ENCODE measurements around the gene MICU2. TPM values are rescaled to one million over a fixed set of nuclear protein-coding genes. Genes with fewer than 3 reads are reported as not detected.

Gene MICU2
- total and polyA plus RNA-seq, 4 donors = 27.5 to 31.9 (median 30.2) TPM

DNA sequence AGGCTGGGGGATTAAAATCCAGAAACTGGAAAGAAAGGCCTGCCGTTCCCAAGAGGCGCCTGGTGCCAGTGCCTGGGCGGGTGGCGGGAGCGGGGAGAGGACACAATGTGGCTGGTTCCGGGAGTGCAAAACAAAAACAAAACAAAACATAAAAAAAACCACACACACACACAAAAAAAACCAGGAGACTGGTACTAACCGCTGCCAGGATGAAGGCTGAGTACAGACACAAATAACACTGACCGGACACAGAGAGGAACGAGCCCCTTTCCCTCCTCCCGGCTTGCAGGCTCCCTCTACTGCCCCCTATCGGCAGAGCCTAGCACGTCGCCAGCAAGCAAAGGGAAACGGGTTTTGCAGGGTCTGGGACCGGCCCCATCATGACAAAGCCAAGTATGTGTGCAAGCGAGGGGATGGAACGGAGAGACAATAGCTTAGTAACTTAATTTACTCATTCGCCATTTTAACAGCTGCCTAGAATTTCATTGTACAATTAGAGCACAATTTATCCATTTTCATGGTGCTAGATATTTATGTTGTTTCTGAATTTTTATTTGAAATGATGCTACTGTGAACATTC lies 127.0 kb downstream of the MICU2 start:
- ATAC-seq (ENCODE audit: low FRiP score) (peak; percentile 91), DNase-seq (peak; percentile 88 to 91)
- Histone ChIP-seq H3K4me1 (ENCODE audit: control insufficient read depth in 1 of 2, insufficient read depth in 2 of 2, low read length in 2 of 2) (no peaks in the 10 kb centered on the region), H3K27ac (ENCODE audit: low read depth in 1 of 2, low read length in 2 of 2) (no peak overlapping the region), H3K4me3 (ENCODE audit: low read length in 2 of 2) (peak overlapping the region; percentile 2 to 11), H3K36me3 (ENCODE audit: control insufficient read depth in 1 of 2, insufficient read depth in 2 of 2, low read length in 1 of 2) (no peaks in the 10 kb centered on the region), H3K27me3 (ENCODE audit: control insufficient read depth in 1 of 2, insufficient read depth in 2 of 2, low read length in 1 of 2) (no peaks in the 10 kb centered on the region), H3K9me3 (ENCODE audit: control insufficient read depth, low read length) (no peaks in the 10 kb centered on the region)
- 3% methylated on average over 18 of the region's 18 CpGs for WGBS, 2 donors
- intact Hi-C loops (cut with DNase I) = loop anchor here (5.0 kb wide), 3 partner anchors 180 to 535 kb away; no protein-coding TSS in a partner anchor

DNA sequence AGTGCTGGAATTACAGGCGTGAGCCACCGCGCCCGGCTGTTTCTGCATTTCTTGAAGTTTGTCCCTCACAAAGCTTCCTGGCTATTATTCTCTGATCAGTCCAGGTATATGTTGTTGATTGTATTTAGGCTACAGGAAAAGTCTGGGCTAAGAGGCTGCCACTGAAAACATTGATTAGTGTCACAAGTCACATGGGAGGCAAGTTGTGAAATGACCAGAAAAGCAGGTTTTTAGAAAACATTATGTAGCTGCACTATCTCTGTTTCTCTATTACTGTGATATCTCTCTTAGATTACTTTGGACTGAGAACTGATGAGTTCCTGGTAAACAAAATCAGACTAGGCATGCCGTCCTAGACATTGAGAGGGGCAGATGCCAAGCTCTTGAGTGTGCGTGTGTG lies 128.9 kb downstream of the MICU2 start:
- intact Hi-C loops (cut with DNase I) = loop anchor here (5.0 kb wide), 3 partner anchors 178 to 533 kb away; no protein-coding TSS in a partner anchor
- Histone ChIP-seq H3K27me3 (ENCODE audit: control insufficient read depth in 1 of 2, insufficient read depth in 2 of 2, low read length in 1 of 2) (no peaks in the 10 kb centered on the region), H3K4me3 (ENCODE audit: low read length in 2 of 2) (no peak overlapping the region), H3K36me3 (ENCODE audit: control insufficient read depth in 1 of 2, insufficient read depth in 2 of 2, low read length in 1 of 2) (no peaks in the 10 kb centered on the region), H3K9me3 (ENCODE audit: control insufficient read depth, low read length) (no peaks in the 10 kb centered on the region), H3K4me1 (ENCODE audit: control insufficient read depth in 1 of 2, insufficient read depth in 2 of 2, low read length in 2 of 2) (no peaks in the 10 kb centered on the region), H3K27ac (ENCODE audit: low read depth in 1 of 2, low read length in 2 of 2) (no peak overlapping the region)
- DNase-seq = no peak
- WGBS, 2 donors = 69 to 71% methylated on average over 6 of the region's 6 CpGs
- no peak for ATAC-seq (ENCODE audit: low FRiP score)

DNA sequence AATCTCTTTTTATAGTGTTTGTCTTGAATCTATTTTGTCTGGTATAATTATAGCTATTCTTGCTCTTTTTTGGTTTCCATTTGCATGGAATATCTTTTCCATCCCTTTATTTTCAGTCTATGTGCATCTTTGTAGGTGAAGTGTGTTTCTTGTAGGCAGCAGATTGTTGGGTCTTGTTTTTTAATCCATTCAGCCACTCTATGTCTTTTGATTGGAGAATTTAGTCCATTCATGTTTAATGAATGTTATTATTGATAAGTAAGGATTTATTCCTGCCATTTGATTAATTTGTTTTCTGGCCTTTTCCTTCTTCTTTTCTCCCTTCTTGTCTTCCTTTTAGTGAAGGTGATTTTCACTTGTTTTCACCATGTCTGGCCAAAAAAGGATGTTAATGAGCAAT lies 133.2 kb downstream of the MICU2 start:
- intact Hi-C loops (cut with DNase I) = no loop called here
- Histone ChIP-seq H3K27ac (ENCODE audit: low read depth in 1 of 2, low read length in 2 of 2) (no peak overlapping the region), H3K9me3 (ENCODE audit: control insufficient read depth, low read length) (no peaks in the 10 kb centered on the region), H3K27me3 (ENCODE audit: control insufficient read depth in 1 of 2, insufficient read depth in 2 of 2, low read length in 1 of 2) (no peaks in the 10 kb centered on the region), H3K4me3 (ENCODE audit: low read length in 2 of 2) (no peak overlapping the region), H3K4me1 (ENCODE audit: control insufficient read depth in 1 of 2, insufficient read depth in 2 of 2, low read length in 2 of 2) (no peaks in the 10 kb centered on the region), H3K36me3 (ENCODE audit: control insufficient read depth in 1 of 2, insufficient read depth in 2 of 2, low read length in 1 of 2) (no peaks in the 10 kb centered on the region)
- ATAC-seq (ENCODE audit: low FRiP score) = no peak
- no peak for DNase-seq

DNA sequence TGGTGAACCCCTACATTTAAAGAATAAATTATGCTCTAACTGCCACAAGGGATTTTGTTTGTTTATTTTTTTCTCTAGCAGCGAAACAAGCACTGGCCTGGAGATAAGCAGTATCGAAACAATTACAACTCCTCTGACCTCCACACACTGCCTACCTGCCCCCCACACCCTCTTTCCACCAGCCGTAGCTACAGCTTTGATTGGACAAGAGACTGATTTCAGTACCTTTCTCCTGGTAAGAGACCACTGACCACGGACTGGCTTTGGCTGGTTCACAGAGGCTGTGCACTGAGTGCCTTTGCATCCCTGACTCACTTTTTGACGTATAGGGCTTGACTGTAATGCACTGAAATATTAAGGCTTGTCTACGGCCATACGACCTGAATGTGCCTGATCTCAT lies 137.4 kb downstream of the MICU2 start:
- H3K4me3 ChIP-seq (ENCODE audit: low read length in 2 of 2) = no peak overlapping the region
- no peak for ATAC-seq (ENCODE audit: low FRiP score)
- H3K4me1 ChIP-seq (ENCODE audit: control insufficient read depth in 1 of 2, insufficient read depth in 2 of 2, low read length in 2 of 2) = no peaks in the 10 kb centered on the region
- intact Hi-C loops (cut with DNase I) = no loop called here
- 56 to 57% methylated on average over 7 of the region's 7 CpGs for WGBS, 2 donors
- no peaks in the 10 kb centered on the region for H3K9me3 ChIP-seq (ENCODE audit: control insufficient read depth, low read length)
- H3K27ac ChIP-seq (ENCODE audit: low read depth in 1 of 2, low read length in 2 of 2) = no peak overlapping the region
- H3K36me3 ChIP-seq (ENCODE audit: control insufficient read depth in 1 of 2, insufficient read depth in 2 of 2, low read length in 1 of 2) = no peaks in the 10 kb centered on the region
- no peaks in the 10 kb centered on the region for H3K27me3 ChIP-seq (ENCODE audit: control insufficient read depth in 1 of 2, insufficient read depth in 2 of 2, low read length in 1 of 2)
- no peak for DNase-seq

DNA sequence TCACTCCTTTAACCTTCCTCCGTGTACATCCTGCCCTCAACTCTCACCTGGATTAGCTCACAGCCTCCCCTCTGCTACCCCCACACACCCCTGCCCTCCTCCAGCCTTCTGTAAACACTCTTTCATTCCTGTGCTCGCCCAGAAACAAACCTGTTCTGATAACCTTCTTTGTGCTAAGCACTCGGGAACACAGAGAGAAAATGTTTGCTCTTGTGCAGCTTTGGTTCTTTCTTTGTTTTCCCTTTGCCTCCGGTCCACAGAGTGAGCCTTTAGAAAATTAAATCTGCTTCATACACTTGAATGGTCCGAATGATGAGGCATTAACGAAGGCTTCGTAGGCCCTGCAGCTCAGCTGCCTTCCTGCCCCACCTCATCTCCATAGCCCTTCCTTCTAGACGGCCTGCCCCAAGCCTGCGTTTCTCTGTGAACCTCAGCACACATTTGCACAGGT lies 138.2 kb downstream of the MICU2 start:
- no peaks in the 10 kb centered on the region for H3K27me3 ChIP-seq (ENCODE audit: control insufficient read depth in 1 of 2, insufficient read depth in 2 of 2, low read length in 1 of 2)
- H3K36me3 ChIP-seq (ENCODE audit: control insufficient read depth in 1 of 2, insufficient read depth in 2 of 2, low read length in 1 of 2) = no peaks in the 10 kb centered on the region
- ATAC-seq (ENCODE audit: low FRiP score) = no peak
- H3K4me3 ChIP-seq (ENCODE audit: low read length in 2 of 2) = no peak overlapping the region
- intact Hi-C loops (cut with DNase I) = no loop called here
- WGBS, 2 donors = 50 to 63% methylated on average over 9 of the region's 9 CpGs
- H3K27ac ChIP-seq (ENCODE audit: low read depth in 1 of 2, low read length in 2 of 2) = no peak overlapping the region
- DNase-seq = no peak
- no peaks in the 10 kb centered on the region for H3K4me1 ChIP-seq (ENCODE audit: control insufficient read depth in 1 of 2, insufficient read depth in 2 of 2, low read length in 2 of 2)
- no peaks in the 10 kb centered on the region for H3K9me3 ChIP-seq (ENCODE audit: control insufficient read depth, low read length)

DNA sequence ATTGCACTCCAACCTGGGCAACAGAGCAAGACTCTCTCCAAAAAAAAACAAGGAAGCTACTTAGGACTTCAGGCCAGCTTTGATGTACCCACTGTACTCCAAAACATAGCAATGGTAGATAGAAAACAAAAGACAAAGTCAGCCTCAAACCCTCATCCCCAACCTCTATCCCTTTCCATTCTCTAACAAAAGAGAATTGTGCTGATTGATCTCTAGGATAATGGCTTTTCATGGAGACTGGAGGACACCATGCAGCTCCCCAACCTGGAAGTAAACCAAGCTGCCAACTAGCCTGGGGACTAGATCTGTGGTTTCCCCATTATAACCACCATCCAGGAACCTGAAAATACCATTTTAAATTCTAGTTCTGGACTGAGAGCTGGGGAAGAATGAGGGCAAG lies 140.5 kb downstream of the MICU2 start:
- H3K9me3 ChIP-seq (ENCODE audit: control insufficient read depth, low read length) = no peaks in the 10 kb centered on the region
- intact Hi-C loops (cut with DNase I) = no loop called here
- H3K27me3 ChIP-seq (ENCODE audit: control insufficient read depth in 1 of 2, insufficient read depth in 2 of 2, low read length in 1 of 2) = no peaks in the 10 kb centered on the region
- H3K4me3 ChIP-seq (ENCODE audit: low read length in 2 of 2) = no peak overlapping the region
- no peak overlapping the region for H3K27ac ChIP-seq (ENCODE audit: low read depth in 1 of 2, low read length in 2 of 2)
- DNase-seq = no peak
- H3K36me3 ChIP-seq (ENCODE audit: control insufficient read depth in 1 of 2, insufficient read depth in 2 of 2, low read length in 1 of 2) = no peaks in the 10 kb centered on the region
- no peaks in the 10 kb centered on the region for H3K4me1 ChIP-seq (ENCODE audit: control insufficient read depth in 1 of 2, insufficient read depth in 2 of 2, low read length in 2 of 2)
- ATAC-seq (ENCODE audit: low FRiP score) = no peak

DNA sequence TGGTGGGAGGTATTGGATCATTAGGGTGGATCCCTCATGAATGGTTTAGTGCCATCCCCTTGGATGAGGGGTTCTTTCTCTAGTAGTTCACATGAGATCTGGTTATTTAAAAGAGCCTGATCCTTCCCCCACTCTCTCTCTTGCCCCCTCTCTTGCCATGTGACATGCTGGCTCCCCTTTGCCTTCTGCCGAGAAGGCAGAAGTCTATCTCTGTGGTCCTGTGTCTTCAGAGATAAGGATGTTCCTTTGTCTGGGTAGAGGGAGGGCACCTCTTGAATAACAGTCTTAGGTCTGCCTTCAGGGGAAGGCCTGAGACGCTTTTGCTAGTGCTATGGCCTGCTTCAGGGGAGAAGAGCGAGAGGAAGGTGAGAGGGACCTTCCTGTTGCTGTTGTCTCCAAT lies 142.8 kb downstream of the MICU2 start:
- Histone ChIP-seq H3K36me3 (ENCODE audit: control insufficient read depth in 1 of 2, insufficient read depth in 2 of 2, low read length in 1 of 2) (no peaks in the 10 kb centered on the region), H3K9me3 (ENCODE audit: control insufficient read depth, low read length) (no peaks in the 10 kb centered on the region), H3K27ac (ENCODE audit: low read depth in 1 of 2, low read length in 2 of 2) (no peak overlapping the region), H3K4me3 (ENCODE audit: low read length in 2 of 2) (no peak overlapping the region), H3K27me3 (ENCODE audit: control insufficient read depth in 1 of 2, insufficient read depth in 2 of 2, low read length in 1 of 2) (no peaks in the 10 kb centered on the region), H3K4me1 (ENCODE audit: control insufficient read depth in 1 of 2, insufficient read depth in 2 of 2, low read length in 2 of 2) (no peaks in the 10 kb centered on the region)
- no peak for DNase-seq
- WGBS, 2 donors = 79 to 85% methylated on average over 3 of the region's 3 CpGs
- intact Hi-C loops (cut with DNase I) = no loop called here
- ATAC-seq (ENCODE audit: low FRiP score) = no peak

DNA sequence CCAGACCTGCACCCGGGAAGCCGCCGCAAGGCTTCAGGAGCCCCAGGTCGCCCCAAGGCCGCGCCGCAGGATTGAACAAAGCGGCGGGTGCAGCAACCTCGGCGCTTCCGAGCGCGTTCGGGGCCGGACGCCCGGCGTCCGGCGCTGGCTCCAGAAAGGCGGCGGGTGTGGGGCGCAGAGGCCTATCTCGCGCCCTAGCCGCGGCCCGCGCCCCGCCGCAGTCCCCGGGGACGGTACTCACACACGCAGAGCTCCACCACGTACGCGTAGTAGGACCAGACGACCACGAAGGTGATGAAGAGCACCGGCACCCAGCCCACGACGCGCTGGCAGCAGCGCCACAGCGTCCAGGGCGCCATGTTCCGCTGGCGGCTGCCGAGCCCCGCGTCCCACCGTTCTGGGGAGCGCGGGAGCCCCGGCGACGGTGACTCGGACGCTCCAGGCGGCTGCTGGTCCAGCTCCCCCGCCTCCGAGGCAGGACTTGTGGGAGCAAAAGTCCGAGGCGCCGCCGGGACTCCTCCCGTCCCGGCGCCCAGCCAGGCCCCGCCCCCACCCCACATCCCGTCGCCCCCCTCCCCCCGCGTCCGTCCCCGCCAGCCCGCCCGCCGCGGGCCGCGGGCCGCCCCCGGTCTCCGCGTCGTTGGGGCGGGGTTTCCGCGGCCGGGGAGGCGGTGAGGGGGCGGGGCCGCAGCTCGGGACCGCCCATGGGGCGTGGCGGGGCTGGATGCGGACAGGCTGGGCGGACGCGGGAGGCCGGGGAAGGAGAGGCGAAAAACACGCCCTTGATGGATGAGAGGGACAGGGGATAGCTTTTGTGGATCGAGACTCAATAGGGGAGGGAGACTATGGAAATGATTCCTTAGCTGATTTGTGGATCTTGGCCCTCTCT lies 144.9 kb downstream of the MICU2 start, which contains the start of gene ZDHHC20:
Gene ZDHHC20 (minus strand): TSS at position 491 of the 889 bp plus-strand sequence. CDS start 132 bp downstream, at position 359.
- Histone ChIP-seq H3K4me3 (ENCODE audit: low read length in 2 of 2) (peak within 1 kb of the TSS; percentile 70 to 99), H3K27ac (ENCODE audit: low read depth in 1 of 2, low read length in 2 of 2) (peak within 1 kb of the TSS; percentile 4 to 93), H3K9me3 (ENCODE audit: control insufficient read depth, low read length) (no peaks in the 10 kb centered on the region), H3K27me3 (ENCODE audit: control insufficient read depth in 1 of 2, insufficient read depth in 2 of 2, low read length in 1 of 2) (no peaks in the 10 kb centered on the region), H3K4me1 (ENCODE audit: control insufficient read depth in 1 of 2, insufficient read depth in 2 of 2, low read length in 2 of 2) (no peaks in the 10 kb centered on the region), H3K36me3 (ENCODE audit: control insufficient read depth in 1 of 2, insufficient read depth in 2 of 2, low read length in 1 of 2) (no peaks in the 10 kb centered on the region)
- intact Hi-C loops (cut with DNase I) = loop anchor here in 1 of 2 donors (2.0 kb wide), 1 partner anchor 160 kb away; no protein-coding TSS in a partner anchor
- 0% methylated on average over 65 to 107 of the region's 107 CpGs for WGBS, 2 donors
- ATAC-seq (ENCODE audit: low FRiP score) (peak; percentile 97), DNase-seq (peak; percentile 90 to 98)
